HEK293T (cell line): ENCODE measurements around the gene ACOT7.

Source experiments
- CTCF ChIA-PET: fragments of 350-600 bp; formaldehyde crosslinking; extraction: SDS; loops from one replicate; lab custom pipeline; 2021; ENCODE audit warnings: antibody characterized with exemption, inconsistent platforms; lab: Yijun Ruan, JAX
- POLR2A ChIA-PET: fragments of 350-600 bp; formaldehyde crosslinking; extraction: SDS; loops from one replicate; lab custom pipeline; 2020; ENCODE audit warnings: antibody characterized with exemption, inconsistent platforms; lab: Yijun Ruan, JAX
- DNase-seq: peaks from one replicate; pipeline ENCODE4 v3.0.0; 2012; ENCODE audit warnings: mixed read lengths; ENCODE audit errors: extremely low spot score
- ARNT ChIP-seq: fragments of 450-650 bp; IDR thresholded peaks from 2 replicates; pipeline ENCODE4 v1.6.1; 2017; ENCODE audit warnings: mild to moderate bottlenecking
- BHLHE40 ChIP-seq: fragments of 450-650 bp; IDR thresholded peaks from 2 replicates; pipeline ENCODE4 v1.6.1; 2016; ENCODE audit warnings: mild to moderate bottlenecking, moderate library complexity, borderline replicate concordance
- CTBP1 ChIP-seq: fragments of 450-650 bp; IDR thresholded peaks from 2 replicates; pipeline ENCODE4 v1.6.1; 2016; ENCODE audit warnings: borderline replicate concordance
- ELF4 ChIP-seq: fragments of 450-650 bp; IDR thresholded peaks from 2 replicates; pipeline ENCODE4 v1.6.1; 2017; ENCODE audit warnings: antibody characterized with exemption
- FOXA1 ChIP-seq: fragments of 450-650 bp; IDR thresholded peaks from 2 replicates; pipeline ENCODE4 v1.6.1; 2016; ENCODE audit warnings: mild to moderate bottlenecking
- FOXK2 ChIP-seq: fragments of 450-650 bp; IDR thresholded peaks from 2 replicates; pipeline ENCODE4 v1.6.1; 2016; ENCODE audit warnings: mild to moderate bottlenecking
- FOXM1 ChIP-seq: fragments of 450-650 bp; IDR thresholded peaks from 2 replicates; pipeline ENCODE4 v1.6.1; 2017; ENCODE audit warnings: mild to moderate bottlenecking, borderline replicate concordance
- HDGF ChIP-seq: fragments of 450-650 bp; IDR thresholded peaks from 2 replicates; pipeline ENCODE4 v1.6.1; 2017; ENCODE audit warnings: antibody characterized with exemption, borderline replicate concordance
- L3MBTL2 ChIP-seq: fragments of 450-650 bp; conservative IDR thresholded peaks from 2 replicates; pipeline ENCODE4 v1.6.1; 2016; ENCODE audit warnings: mild to moderate bottlenecking
- LEF1 ChIP-seq: fragments of 450-650 bp; IDR thresholded peaks from 2 replicates; pipeline ENCODE4 v1.6.1; 2017; ENCODE audit warnings: mild to moderate bottlenecking, borderline replicate concordance
- NFRKB ChIP-seq: fragments of 450-650 bp; IDR thresholded peaks from 2 replicates; pipeline ENCODE4 v1.6.1; 2016; ENCODE audit warnings: mild to moderate bottlenecking, moderate library complexity
- PKNOX1 ChIP-seq: fragments of 450-650 bp; IDR thresholded peaks from 2 replicates; pipeline ENCODE4 v1.6.1; 2016
- SP1 ChIP-seq: fragments of 450-650 bp; IDR thresholded peaks from 2 replicates; pipeline ENCODE4 v1.6.1; 2017
- SUZ12 ChIP-seq: fragments of 450-650 bp; IDR thresholded peaks from 2 replicates; pipeline ENCODE4 v1.6.1; 2016; ENCODE audit warnings: mild to moderate bottlenecking
- TARDBP ChIP-seq: fragments of 450-650 bp; IDR thresholded peaks from 2 replicates; pipeline ENCODE4 v1.6.1; 2016
- ZNF384 ChIP-seq: fragments of 450-650 bp; IDR thresholded peaks from 2 replicates; pipeline ENCODE4 v1.6.1; 2016

ACOT7 gene

GRCh38 chr1:6243053-6243834 is 150.3 kb downstream of the ACOT7 start:
- CTCF ChIA-PET, result interaction anchor here (0.6 to 1.0 kb wide), 2 partner anchors 33 to 38 kb away, joined by 3 read pairs; no protein-coding TSS in a partner anchor
- POLR2A ChIA-PET, result interaction anchor here (0.6 to 1.3 kb wide), 2 partner anchors 30 to 38 kb away, joined by 3 to 7 read pairs; no protein-coding TSS in a partner anchor
- DNase-seq, result no peak
- no peak for TF ChIP-seq NFRKB

- POLR2A ChIA-PET, result interaction anchor here (1.3 kb wide), 1 partner anchor 37 kb away, joined by 7 read pairs; no protein-coding TSS in a partner anchor
These were observed 151.5 kb downstream of the ACOT7 start for GRCh38 chr1:6241887-6242740.

GRCh38 chr1:6241107-6241886 is 152.3 kb downstream of the ACOT7 start:
- TF ChIP-seq NFRKB (no peak), FOXM1 (no peak), ARNT (no peak), TARDBP (no peak), PKNOX1 (no peak), SP1 (no peak), ELF4 (no peak), FOXA1 (no peak), FOXK2 (no peak), HDGF (no peak), LEF1 (no peak), CTBP1 (no peak), SUZ12 (no peak), ZNF384 (no peak), BHLHE40 (no peak)
- no peak for DNase-seq
- ChIA-PET POLR2A (no interaction called here), CTCF (no interaction called here)

More at GRCh38 chr1:6241887-6242740, 151.5 kb downstream of the ACOT7 start:
- CTCF ChIA-PET, result interaction anchor here (1.0 kb wide), 1 partner anchor 37 kb away, joined by 3 read pairs; no protein-coding TSS in a partner anchor
- no peak for DNase-seq
- TF ChIP-seq TARDBP, result no peak
- no peak for TF ChIP-seq HDGF
- TF ChIP-seq FOXA1, result no peak
- TF ChIP-seq ARNT, result no peak
- TF ChIP-seq LEF1, result no peak
- TF ChIP-seq BHLHE40, result no peak
- no peak for TF ChIP-seq L3MBTL2
- no peak for TF ChIP-seq FOXK2
- no peak for TF ChIP-seq PKNOX1
- no peak for TF ChIP-seq FOXM1
- TF ChIP-seq NFRKB, result no peak
- no peak for TF ChIP-seq ZNF384
- TF ChIP-seq SP1, result no peak
- no peak for TF ChIP-seq CTBP1
- no peak for TF ChIP-seq ELF4

- no peak for TF ChIP-seq NFRKB
- no peak for TF ChIP-seq ARNT
- TF ChIP-seq FOXK2, result no peak
- TF ChIP-seq PKNOX1, result no peak
- no peak for TF ChIP-seq CTBP1
- no peak for DNase-seq
- ChIA-PET CTCF (interaction anchor here (0.7 kb wide), 1 partner anchor 37 kb away, joined by 3 read pairs; no protein-coding TSS in a partner anchor), POLR2A (no interaction called here)
These were observed 153.4 kb downstream of the ACOT7 start for GRCh38 chr1:6239950-6240768.
